ENCODE data around the gene PDE11A. TPM values are rescaled to one million over a fixed set of nuclear protein-coding genes. Genes with fewer than 3 reads are reported as not detected.

Gene PDE11A
- total and polyA plus RNA-seq, 2 of the 8 experiments (the other 6 are each of a cell fraction or from before 2014, with no cell fraction given) = 0.19 to 0.23 TPM

- ChIA-PET CTCF (ENCODE audit: partially characterized antibody) (no interaction called here), POLR2A (ENCODE audit: partially characterized antibody) (no interaction called here)
- Histone ChIP-seq H4K91ac (replicated peaks; ENCODE audit: insufficient read length, low read length) (no peak overlapping the region), H2AK5ac (ENCODE audit: low read depth, low read length) (no peak overlapping the region), H3K27ac (ENCODE audit: low read depth, low read length) (no peak overlapping the region), H3K4ac (replicated peaks; ENCODE audit: insufficient read length, low read depth, low read length) (no peak overlapping the region), H2BK12ac (ENCODE audit: low read depth, low read length) (no peak overlapping the region), H3K18ac (ENCODE audit: extremely low read depth, low read length) (no peak overlapping the region), H3K79me2 (ENCODE audit: control insufficient read depth in 1 of 2, insufficient read depth in 2 of 2, low read length in 2 of 2) (no peaks in the 10 kb centered on the region), H2AFZ (ENCODE audit: low read length) (no peak overlapping the region), H4K8ac (ENCODE audit: extremely low read depth, insufficient read depth, low read length) (no peak overlapping the region), H4K5ac (ENCODE audit: insufficient read length, low read depth, low read length) (no peak overlapping the region), H2BK120ac (replicated peaks; ENCODE audit: low read depth, low read length) (no peak overlapping the region), H3K14ac (ENCODE audit: insufficient read length) (no peak overlapping the region), H3K9me3 (ENCODE audit: insufficient read depth in 2 of 2, low read depth in 1 of 2, low read length in 1 of 2) (no peaks in the 10 kb centered on the region), H3K23ac (ENCODE audit: insufficient read length) (no peak overlapping the region), H3K23me2 (ENCODE audit: low read depth, low read length) (no peaks in the 10 kb centered on the region), H3K4me1 (replicated peaks in 1 of 4; ENCODE audit: control insufficient read depth in 3 of 4, insufficient read depth in 4 of 4, low read length in 3 of 4) (no peaks in the 10 kb centered on the region), H3K79me1 (ENCODE audit: low read depth, low read length) (no peaks in the 10 kb centered on the region), H3K4me3 (ENCODE audit: extremely low read depth in 1 of 4, insufficient read depth in 2 of 4, low read depth in 3 of 4, low read length in 4 of 4) (no peak overlapping the region), H4K20me1 (replicated peaks in 1 of 2; ENCODE audit: control insufficient read depth in 1 of 2, insufficient read depth in 2 of 2, low read length in 2 of 2) (no peaks in the 10 kb centered on the region), H2BK5ac (ENCODE audit: low read depth, low read length) (no peak overlapping the region), H2BK20ac (ENCODE audit: low read length) (no peak overlapping the region), H3K9ac (replicated peaks in 1 of 4; ENCODE audit: extremely low read depth in 1 of 4, low read depth in 3 of 4, low read length in 3 of 4) (no peak overlapping the region), H3K27me3 (replicated peaks in 1 of 4; ENCODE audit: control insufficient read depth in 3 of 4, extremely low read depth in 1 of 4, insufficient read depth in 3 of 4, low read length in 3 of 4) (peaks cover 0 to 1% (median 0%) of the 10 kb centered on the region in 4 experiments; a peak in 1 of 7 replicates), H2BK15ac (ENCODE audit: low read length) (no peak overlapping the region), H3K56ac (replicated peaks; ENCODE audit: insufficient read length, low read depth, low read length) (no peak overlapping the region), H3K36me3 (ENCODE audit: control insufficient read depth in 2 of 4, insufficient read depth in 4 of 4, low read length in 3 of 4) (no peaks in the 10 kb centered on the region), H3K4me2 (ENCODE audit: insufficient read depth in 1 of 2, low read depth in 2 of 2, low read length in 2 of 2) (no peak overlapping the region)
- WGBS, 2 experiments (ENCODE audit: extremely low coverage in 1 of 2, insufficient coverage in 1 of 2, insufficient read length in 1 of 2, insufficient replicate concordance in 2 of 2, low coverage in 1 of 2, low lambda C conversion rate in 2 of 2, missing lambda C conversion rate in 1 of 2) = 79% methylated on average over 1 of the region's 1 CpG; no CpG with 5 or more reads in 1 of the 2 experiments
- FAIRE-seq = no peak
- no peak for DNase-seq (ENCODE audit: low read depth in 1 of 2, low spot score in 2 of 2)
- no peak for TF ChIP-seq KDM1A (IDR thresholded peaks at IDR 0.05; ENCODE audit: borderline replicate concordance, low read length)
- no peak for TF ChIP-seq TAF1 (IDR thresholded peaks at IDR 0.05; ENCODE audit: low read depth, low read length)
- no peak for TF ChIP-seq RAD21 (IDR thresholded peaks at IDR 0.05 in 1 of 2, conservative IDR thresholded peaks at IDR 0.05 in 1 of 2; ENCODE audit: low read depth in 2 of 2, low read length in 2 of 2)
Measured at GRCh38 chr2:178009813-178010212, 62.8 kb downstream of the PDE11A start.

Data from H1 (cell line).